Thyroid gland (tissue), 4 donors: ENCODE data around the gene CNPY4.

Experiments used
- POLR2A ChIP-seq, 2 donors: fragments of 450-650 bp; IDR thresholded peaks; one replicate each; pipeline ENCODE4 v1.6.1; 2017; ENCODE audit warnings: antibody characterized with exemption in 2 of 2, mild to moderate bottlenecking in 2 of 2, moderate library complexity in 1 of 2
- TF ChIP-seq, protein P1 (sequence below), 6 experiments: fragments of 200-600 bp in 3 of 6; fragments of 450-650 bp in 3 of 6; sonication (generic) in 3 of 6; IDR thresholded peaks; one replicate each; pipeline ENCODE4 v1.5.1; 2016 to 2019; ENCODE audit warnings: antibody characterized with exemption in 6 of 6, mild to moderate bottlenecking in 2 of 6, inconsistent platforms in 1 of 6, moderate library complexity in 1 of 6

DNA sequence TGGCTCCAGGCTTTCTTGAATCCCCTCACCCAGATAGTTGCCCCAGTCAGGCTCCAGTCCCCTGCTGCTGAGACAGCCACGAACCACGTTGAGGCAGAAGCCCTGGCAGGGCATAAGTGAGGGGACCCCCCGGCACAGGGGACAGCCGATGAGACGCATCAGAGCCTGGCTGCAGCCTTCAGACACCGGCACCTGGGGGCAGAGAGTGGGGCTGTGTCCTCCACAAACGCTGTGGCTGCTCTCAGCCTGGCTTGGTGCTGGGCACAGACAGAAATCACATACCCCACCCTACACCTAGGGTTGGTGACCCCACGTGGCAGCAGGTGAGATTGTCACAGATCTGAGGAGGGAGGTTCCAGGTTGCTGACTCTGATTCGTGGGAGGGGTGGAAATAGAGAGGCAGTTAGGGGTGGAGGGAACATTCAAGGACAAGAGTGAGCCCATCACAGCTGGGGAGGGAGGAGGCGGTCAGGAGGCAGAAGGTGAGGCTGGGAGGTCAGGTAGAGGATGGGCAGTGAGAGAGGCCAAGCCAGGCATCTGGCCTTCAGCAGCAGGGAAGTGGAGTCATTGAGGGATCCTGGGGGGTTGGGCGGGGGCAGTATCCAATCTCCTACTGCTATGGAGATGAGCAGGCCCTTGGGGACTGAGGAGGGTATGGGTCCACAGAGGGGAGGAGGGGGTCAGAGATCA, 54.5 kb downstream of the CNPY4 start:
- TF ChIP-seq, protein P1, sequence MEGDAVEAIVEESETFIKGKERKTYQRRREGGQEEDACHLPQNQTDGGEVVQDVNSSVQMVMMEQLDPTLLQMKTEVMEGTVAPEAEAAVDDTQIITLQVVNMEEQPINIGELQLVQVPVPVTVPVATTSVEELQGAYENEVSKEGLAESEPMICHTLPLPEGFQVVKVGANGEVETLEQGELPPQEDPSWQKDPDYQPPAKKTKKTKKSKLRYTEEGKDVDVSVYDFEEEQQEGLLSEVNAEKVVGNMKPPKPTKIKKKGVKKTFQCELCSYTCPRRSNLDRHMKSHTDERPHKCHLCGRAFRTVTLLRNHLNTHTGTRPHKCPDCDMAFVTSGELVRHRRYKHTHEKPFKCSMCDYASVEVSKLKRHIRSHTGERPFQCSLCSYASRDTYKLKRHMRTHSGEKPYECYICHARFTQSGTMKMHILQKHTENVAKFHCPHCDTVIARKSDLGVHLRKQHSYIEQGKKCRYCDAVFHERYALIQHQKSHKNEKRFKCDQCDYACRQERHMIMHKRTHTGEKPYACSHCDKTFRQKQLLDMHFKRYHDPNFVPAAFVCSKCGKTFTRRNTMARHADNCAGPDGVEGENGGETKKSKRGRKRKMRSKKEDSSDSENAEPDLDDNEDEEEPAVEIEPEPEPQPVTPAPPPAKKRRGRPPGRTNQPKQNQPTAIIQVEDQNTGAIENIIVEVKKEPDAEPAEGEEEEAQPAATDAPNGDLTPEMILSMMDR (IDR thresholded peaks at IDR 0.05) = no peak
- TF ChIP-seq POLR2A (IDR thresholded peaks at IDR 0.05) = no peak
